Kidney tubule cell (primary cell): ENCODE data around the gene SLC12A7.
"Not testable (repeated sequence)": the region's sequence is repeated elsewhere in the genome, so short reads cannot be mapped to it uniquely, and the experiment has no call there.

Experiments used
- DNase-seq: peaks from one replicate; pipeline ENCODE4 v3.0.0-alpha.2; 2018; ENCODE audit warnings: low spot score

Gene SLC12A7

DNA sequence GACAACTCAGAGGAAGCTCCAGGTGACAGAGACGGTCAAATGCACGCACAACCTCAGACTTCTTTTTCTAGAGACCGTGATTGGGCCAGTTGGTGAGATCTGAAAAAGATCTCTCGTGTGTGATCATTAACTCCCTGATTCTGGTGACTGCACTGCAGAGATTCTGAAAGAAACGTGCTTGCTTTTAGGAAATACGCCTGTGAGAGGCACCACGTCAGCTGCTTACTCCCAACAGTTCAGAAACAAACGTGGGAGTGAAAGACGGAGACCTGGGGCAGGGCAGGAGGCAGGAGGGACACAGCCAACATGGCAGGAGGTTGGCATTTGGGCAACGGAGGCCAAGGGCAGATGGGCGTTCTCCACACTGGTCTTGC, 15.9 kb downstream of the SLC12A7 start:
- DNase-seq = no peak

DNA sequence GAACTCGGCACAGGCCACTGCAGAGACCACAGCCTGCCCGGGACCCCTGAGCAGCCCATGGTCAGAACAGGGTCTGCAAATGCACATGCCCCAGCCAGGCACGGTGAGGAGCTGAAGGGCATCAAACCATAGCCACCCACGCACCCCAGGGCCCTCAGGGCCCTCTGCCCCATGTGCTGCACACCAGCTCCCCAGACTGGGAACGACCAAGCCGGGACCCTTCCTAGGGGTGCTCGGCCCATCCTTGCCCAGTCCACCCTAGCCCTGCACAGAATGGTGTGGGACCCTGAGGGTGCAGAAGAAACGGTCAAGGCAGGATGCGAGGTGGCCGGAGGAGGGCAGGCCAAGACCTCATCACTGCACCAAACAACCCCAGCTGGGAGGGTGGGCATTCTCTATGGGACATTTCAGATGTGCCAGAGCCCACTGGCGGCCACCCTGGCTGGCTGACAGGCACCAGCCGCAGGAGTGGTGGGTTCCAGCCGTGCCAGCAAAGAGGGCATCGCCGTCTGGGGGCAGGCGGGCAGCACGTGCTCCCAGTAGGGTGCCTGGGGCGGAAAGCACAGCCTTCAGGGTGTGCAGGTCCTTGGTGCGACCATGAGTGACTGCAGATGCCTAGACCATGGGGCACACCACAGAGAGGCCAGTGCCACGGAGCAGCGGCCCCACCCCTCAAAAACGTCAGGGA, 16.4 kb downstream of the SLC12A7 start:
- DNase-seq = no peak

DNA sequence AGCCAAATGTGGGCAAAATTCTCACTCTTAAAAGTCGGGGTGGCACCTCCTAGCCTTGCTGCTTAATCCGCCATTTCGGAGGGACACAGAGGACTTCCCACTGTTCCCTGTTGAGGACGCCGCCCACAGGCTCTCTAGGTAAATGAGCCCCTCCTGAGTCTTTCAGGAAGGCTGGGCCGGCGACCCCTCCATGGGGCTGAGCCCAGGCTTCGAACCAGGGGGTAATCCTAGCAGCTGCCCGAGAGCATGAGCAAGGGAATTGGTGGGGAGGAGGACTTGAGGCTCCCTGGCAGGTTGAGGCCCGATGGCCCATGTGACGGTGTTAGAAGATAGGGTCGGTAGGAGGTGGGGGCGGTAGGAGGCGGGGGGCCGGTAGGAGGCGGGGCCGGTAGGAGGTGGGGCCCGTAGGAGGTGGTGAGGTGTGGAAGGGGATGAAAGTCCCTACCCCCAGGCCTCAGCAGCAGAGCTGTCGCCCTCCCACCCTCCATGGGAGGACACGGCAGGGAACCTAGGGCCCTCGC, 17.1 kb downstream of the SLC12A7 start:
- no peak for DNase-seq

DNA sequence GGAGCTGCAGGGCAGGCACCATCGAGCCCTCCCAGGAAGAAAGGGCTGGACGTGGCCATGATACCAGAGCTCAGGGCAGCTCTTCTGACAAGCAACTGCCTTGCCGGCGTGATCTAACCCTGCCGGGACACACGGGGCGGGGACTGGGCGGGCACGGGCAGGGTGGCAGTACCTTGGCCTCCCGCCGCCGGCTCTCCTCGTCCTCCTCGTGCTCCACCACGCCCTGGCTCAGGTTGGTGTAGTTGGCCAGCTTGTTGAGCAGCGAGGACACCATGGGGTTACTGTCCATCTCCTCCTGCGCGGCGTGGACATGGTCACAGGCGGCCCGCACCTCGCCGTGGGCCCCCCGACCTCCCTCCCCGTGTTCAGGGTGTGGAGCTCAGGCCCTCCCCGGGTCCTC, 18.5 kb downstream of the SLC12A7 start:
- no peak for DNase-seq

DNA sequence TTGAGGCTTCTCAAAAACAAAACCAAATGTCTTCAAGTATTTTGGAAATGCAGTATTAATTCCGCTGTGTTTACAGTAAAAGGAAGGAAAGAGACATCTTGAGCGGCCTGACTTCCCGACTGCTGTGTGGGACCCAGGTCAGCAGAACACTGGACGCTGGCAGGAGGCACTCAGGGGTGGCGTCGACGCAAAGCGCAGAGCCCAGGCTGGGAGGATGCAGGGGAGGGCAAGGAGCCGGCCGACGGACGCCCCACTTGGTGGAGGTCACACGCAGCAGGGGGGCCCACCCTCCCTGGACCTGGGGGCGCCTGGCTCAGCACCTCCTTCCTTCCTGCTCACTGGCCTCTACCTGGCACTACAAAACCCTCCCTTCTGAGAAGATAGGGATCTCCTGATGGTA, 19.7 kb downstream of the SLC12A7 start:
- no peak for DNase-seq

DNA sequence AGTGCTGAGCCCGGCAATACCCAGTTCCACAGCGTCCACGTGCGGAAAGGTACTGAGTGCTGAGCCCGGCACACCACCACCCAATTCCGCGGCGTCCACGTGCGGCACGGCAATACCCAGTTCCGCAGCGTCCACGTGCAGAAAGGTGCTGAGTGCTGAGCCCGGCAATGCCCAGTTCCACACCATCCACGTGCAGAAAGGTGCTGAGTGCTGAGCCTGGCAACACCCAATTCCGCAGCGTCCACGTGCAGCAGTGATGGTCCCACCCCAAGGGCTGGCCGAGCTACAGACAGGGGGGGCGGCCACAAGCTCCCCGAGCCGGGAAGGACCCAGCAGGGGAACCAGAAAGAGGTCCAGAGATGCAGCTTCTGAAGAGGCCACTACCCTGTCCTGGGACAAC, 20.2 kb downstream of the SLC12A7 start:
- no peak for DNase-seq

DNA sequence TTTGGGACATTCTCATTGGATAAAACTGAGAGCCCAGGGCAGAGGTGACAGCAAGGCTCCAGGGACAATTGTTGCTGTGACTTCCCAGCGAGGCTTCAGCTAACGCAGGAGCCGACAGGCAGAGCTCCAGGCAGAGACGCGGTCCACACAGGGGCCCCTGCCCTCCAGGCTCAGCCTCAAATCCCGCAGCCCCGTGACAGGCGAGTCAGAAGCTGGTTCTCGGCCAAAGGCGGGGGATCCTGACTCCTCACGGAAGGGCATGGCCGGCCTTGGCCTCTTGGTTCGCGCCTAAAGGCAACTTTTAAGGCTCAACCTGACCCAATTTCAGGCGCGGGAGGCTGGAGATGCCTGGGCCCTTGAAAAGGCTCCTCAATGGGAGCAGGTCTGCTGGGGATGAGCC, 21.3 kb downstream of the SLC12A7 start:
- peak; percentile 33 for DNase-seq

DNA sequence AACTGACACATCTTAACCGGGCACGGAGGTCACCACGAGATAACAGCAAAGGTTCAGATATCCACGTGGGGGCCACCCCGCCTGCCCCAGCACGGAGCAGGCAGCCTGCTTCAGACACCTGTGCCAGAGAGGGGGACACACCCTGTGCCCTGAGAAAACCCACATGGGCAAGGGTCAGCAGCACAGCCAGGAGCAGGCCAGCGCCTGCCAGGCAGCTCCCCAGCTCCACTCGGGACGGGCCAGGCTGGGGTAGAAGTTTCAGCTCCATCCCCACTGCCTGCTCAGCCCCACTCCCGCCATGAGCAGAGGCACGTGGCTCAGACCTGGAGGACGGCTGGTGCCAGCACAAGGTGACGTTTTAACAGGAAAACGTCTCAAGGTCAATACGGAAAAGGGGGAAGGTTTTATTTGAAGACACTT, 22.2 kb downstream of the SLC12A7 start:
- DNase-seq = no peak

DNA sequence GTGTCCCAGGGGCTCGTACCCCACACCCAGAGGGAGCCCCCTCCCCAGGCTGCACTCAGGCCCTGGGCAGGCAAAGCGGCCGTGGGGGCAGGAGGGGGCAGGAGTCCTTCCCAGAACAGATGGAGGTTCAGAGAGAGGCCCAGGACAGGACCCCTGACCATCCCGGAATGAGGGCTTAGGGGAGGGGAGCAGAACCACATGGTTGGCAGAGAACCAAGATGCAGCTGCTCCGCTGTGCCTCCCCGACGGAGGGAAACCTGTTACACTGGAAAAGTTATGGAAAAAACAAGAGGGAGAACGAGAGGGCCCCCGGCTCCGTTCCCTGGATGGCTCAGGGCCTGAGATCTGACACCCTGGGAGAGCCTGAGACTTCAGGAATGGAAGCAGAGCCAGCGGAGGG, 22.7 kb downstream of the SLC12A7 start:
- DNase-seq = no peak

DNA sequence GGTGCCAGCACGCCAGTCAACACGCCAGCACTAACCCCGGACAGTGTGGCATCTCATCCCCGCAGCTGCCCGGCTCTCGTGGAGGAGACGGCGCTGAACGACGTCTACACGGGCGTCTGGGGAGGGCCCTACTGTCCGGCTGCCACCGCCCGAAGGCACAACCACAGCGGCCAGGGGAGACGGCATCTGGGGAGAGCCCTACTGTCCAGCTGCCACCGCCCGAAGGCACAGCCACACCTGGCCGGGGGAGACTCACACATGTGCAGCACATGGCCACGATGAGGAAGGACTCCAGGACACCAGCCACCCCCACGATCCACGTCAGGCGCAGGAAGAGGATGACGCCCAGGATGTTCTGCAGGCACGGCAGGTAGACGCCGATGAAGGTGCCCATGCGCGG, 23.1 kb downstream of the SLC12A7 start:
- DNase-seq = no peak

DNA sequence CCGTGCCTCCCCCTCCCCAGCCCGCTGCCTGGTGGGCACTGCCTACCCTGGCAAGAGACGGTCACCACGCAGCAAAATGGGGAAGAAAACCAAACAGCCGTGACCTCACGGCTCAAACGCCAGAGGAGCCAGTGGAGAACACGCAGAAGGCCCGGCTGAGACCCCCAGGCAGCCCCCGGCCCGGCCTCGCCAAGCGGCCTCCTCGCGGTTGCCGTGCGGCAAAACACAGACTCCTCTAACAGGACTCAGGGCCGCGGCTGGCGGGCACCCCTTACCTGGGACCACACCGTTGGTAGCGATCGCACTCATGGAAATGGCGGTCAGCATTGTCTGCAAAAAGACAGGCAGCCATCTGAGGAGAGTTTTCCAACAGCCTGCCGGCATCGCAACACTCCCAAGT, 23.8 kb downstream of the SLC12A7 start:
- DNase-seq = no peak

DNA sequence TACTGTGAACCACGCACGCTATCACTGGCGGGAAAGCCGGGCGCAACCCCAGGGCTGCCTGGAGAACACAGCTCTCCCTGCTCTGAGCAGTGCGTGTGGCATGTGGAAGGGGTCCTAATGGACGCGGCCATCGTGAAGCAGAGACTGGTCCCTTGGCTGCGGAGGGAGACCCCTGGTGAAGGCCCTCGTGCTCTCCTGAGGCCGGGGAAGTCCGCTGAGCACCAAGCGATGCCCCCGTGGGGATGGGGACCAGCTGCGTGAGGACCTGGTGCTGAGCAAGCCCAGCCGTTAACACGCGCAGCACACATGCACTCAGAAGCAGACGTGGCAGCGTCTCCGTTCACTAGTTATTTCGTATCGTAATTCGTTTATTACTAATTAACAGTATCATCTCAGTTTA, 24.4 kb downstream of the SLC12A7 start:
- no peak for DNase-seq

DNA sequence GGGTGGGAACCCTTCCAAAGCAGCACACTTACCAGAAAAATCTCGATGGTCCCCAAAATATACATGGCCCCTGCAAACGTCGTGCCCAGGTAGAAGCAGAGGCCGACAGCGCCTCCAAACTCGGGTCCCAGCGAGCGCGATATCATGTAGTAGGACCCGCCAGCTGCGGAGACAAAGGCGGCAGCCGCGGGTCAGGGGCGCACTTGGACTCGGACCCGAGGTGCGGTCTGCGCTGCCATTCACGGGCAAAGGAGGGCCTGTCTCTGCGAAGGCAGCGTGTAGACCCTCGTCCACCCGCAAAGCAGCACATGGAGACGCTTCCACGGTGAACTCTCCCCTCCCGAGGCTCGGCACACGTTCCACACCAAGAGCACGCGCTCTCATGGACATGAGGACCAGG, 25.0 kb downstream of the SLC12A7 start:
- no peak for DNase-seq

DNA sequence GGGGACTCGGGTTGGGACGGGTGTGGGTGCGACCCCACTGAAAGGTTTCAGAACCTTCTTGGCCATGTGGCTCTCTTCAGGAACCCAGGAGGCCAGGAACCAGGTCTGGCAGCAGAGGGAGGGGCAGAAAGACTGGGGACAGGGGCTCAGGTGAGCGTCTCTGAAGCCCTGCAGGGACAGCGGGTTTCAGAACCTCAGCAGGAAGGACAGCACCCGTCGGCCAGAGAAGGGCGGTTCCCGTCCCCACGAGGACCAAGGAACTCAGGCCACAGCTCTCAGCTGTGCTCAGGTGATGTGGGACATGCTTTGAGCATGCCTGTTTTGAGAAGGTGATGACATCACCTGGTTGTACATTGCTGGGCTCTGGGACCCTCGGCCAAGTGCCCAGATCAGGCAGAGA, 25.7 kb downstream of the SLC12A7 start:
- no peak for DNase-seq

DNA sequence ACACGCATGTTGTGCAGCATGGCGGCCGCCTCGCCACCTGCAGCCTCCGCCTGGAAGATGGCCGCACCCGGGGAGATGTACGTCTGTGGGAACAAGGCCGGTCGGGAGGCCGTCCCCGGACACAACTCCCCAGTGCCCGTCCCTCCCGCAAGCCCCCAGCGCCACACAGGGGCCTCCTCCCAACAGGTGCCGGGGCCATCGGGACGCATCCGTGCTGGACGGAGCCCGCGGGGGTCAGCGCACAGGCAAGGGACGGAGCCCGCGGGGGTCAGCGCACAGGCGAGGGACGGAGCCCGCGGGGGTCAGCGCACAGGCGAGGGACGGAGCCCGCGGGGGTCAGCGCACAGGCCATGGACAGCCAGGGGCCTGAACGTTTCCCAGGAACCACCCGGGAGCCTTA, 26.5 kb downstream of the SLC12A7 start:
- no peak for DNase-seq

DNA sequence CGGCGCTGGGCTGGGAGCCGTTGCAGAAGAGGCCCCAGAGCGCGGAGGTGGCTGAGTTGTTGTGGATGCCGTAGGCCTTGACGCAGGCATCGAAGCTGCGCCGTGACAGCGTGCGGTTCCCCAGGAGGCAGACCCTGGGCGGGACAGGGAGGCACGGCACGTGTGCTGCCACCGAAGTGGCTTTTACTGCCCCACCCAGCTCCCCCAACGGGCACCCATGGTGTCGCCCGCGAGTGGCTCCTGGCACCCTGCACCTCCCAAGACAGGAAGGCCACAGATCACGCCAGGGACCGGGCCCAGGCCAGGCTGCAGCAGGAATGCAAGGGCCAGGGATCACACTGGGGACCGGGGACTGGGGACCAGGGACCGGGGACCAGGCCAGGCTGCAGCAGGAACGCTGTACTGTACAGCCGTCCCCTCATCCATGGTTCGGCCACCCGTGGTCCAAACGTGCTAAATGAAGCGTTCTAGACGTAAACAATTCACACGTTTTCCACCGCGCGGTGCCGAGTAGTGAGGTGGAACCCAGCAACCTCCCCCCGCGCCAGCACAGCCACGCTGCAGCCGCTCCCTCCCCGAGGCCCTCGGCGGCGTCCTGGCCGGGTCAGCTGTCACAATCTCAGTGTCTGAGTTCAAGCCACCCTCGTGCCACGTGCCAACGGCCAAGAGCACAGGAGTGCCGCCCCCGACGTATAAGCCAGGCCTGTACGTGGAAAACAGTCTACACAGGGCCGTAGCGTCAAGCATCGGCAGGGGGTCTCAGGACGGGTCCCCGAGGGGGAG, 27.8 kb downstream of the SLC12A7 start:
- DNase-seq = no peak

DNA sequence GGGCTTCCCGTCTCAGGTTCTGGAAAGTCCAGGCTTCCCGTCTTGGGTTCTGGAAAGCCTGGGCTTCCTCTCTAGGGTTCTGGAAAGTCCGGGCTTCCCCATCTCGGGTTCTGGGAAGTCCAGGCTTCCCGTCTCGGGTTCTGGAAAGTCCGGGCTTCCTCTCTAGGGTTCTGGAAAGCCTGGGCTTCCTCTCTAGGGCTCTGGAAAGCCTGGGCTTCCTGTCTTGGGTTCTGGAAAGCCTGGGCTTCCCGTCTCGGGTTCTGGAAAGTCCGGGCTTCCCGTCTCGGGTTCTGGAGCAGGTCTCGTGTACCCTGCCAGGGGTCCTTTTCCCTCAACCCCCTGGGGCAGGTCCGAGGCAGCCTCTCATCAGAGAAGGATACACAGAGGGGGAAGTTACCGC, 28.8 kb downstream of the SLC12A7 start:
- DNase-seq = not testable (repeated sequence)

DNA sequence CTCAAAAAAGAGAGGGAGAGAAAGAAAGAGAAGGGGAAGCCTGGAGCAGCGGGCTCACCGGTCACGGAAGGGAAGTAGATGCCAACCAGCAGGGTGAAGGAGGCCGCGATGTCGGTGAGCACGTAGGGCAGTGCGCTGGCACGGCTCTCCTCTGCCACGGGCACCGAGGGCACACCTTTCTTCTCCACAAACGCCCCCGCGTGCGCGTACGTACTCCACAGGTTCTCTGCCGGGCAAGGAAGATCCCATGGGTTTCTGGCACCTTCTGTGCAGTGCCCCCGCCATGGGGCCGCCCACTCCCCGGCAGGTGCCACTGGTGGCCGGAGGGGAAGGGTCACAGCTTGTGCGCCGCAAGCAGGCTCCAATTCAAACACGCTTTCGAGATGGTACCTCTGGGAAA, 30.3 kb downstream of the SLC12A7 start:
- DNase-seq = no peak

DNA sequence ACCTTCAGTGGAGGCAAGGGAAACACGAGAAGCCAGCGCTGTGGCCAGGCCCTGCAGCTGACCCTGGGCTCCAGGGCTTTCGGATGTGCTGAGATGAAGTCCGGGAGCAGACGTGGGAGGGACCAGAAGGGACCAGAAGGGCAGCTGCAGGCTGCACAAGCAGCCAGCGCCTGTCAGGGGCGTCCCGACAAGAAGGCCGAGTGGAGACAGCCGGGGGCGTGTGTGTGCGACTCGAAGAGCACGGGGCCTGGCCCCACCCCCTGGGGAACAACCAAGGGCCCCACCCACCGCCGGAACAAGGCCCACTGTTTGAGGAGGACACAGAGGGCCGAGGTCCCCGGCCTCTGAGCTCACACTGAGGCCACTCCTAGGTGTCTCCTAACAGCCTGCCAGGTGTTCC, 31.4 kb downstream of the SLC12A7 start:
- no peak for DNase-seq

DNA sequence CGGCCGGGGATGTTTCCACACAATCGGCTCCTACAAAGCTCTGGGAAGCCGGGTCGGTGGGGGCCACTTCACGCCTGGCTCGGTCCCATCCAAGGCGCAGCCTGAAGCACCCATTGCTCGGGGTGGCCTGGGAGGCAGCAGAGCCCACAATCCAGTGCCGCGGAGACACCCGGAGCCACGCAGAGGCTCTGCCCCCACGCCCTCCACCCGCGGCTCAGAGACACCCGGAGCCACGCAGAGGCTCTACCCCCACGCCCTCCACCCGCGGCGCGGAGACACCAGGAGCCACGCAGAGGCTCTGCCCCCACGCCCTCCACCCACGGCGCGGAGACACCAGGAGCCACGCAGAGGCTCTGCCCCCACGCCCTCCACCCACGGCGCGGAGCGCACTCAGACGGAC, 31.9 kb downstream of the SLC12A7 start:
- no peak for DNase-seq

DNA sequence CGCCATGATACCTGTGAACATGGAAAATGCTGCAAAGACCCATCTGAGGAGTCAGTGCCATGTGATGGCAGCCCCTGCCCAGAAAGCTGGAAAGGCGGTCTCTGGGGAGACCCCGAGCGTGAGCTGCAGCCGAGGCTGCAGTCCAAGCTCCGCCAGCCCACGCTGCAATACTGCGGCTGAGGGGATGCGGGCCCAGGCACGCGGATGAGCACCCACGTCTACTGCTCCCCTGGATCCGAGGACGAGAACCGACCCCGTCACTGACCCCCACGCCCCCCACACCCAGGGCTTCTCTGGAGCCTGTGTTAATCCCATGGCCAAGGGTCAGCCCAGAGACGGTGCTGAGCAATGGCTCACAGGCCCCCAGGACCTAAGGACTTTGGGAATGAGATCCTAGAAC, 32.4 kb downstream of the SLC12A7 start:
- DNase-seq = no peak

DNA sequence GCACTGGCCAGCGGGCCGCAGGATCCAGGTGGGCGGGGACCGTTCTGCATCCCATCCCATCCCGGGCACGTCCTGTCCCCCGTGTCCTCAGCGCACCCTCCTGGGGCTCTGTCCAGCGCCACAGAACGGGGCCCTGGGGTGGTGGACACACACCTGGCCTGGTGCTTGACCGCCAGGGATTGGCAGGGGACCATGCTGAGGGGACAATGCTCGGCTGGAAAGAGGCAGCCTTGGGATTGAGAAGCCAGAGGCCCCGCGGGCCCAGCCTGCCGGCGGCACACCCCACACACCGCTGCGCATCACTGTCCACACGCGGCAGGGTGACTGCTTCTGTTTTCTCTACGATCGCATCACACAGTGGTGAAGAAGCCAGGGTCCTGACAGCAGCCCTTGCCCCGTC, 33.0 kb downstream of the SLC12A7 start:
- DNase-seq = no peak

DNA sequence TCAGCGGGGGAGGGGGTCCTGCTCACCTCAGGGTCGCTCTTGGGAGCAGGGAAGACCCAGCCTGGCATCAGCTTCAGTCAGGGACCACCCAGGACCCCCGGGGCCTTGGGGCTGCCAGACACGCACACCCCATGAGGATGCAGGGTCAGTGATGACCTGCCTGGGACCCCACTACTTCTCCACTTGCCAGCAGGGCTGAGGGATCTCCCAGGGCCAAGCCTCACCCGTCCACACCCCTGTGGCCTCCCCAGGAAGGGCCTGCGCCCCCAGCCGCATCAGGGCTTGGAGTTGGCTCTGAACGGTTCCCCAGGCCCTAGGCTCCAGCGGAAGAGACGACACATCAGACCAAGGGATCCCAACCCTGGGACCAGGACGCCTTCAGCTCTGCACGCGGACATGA, 33.7 kb downstream of the SLC12A7 start:
- no peak for DNase-seq
